IPS DF 6.9 (cell line): ENCODE measurements around the gene TUBA1C.
"Not testable (repeated sequence)": the region's sequence is repeated elsewhere in the genome, so short reads cannot be mapped to it uniquely, and the experiment has no call there.

ENCODE experiments used
- DNase-seq: peaks from one replicate; pipeline ENCODE4 v3.0.0-alpha.2; 2013; ENCODE audit warnings: low read depth, low spot score
- H3K27ac ChIP-seq: one replicate; pipeline ENCODE4 v1.5.1; 2013; ENCODE audit warnings: low read length, control low read depth
- H3K27me3 ChIP-seq: 2 replicates; pipeline ENCODE4 v1.6.1; 2013; ENCODE audit warnings: mild to moderate bottlenecking, low read length; ENCODE audit not compliant: control insufficient read depth, insufficient read depth
- H3K36me3 ChIP-seq: 2 replicates; pipeline ENCODE4 v1.6.1; 2013; ENCODE audit warnings: low read length; ENCODE audit not compliant: control insufficient read depth, insufficient read depth
- H3K4me1 ChIP-seq: 2 replicates; pipeline ENCODE4 v1.6.1; 2013; ENCODE audit warnings: low read length; ENCODE audit not compliant: control insufficient read depth, insufficient read depth
- H3K4me3 ChIP-seq: 2 replicates; pipeline ENCODE4 v1.5.1; 2013; ENCODE audit warnings: mild to moderate bottlenecking, low read length
- H3K9me3 ChIP-seq: 2 replicates; pipeline ENCODE4 v1.6.1; 2013; ENCODE audit warnings: low read length, inconsistent platforms; ENCODE audit not compliant: control insufficient read depth, insufficient read depth
- WGBS: extraction: QIAGEN DNeasy Blood & Tissue Kit; methylation state at CpG from one replicate; pipeline ENCODE4 v1.1.7; 2013; ENCODE audit warnings: mixed read lengths, missing lambda C conversion rate; ENCODE audit not compliant: insufficient read length, insufficient coverage; 5-methylcytosine and 5-hydroxymethylcytosine counted together

The TUBA1C gene

GRCh38 chr12:49296034-49296835 lies 31.4 kb downstream of the TUBA1C start:
- Histone ChIP-seq H3K9me3 (no peaks in the 10 kb centered on the region), H3K4me1 (peaks cover 18% of the 10 kb centered on the region), H3K36me3 (no peaks in the 10 kb centered on the region; the same call in 1 of the 2 replicates), H3K27ac (no peak overlapping the region), H3K27me3 (peaks cover 59% of the 10 kb centered on the region), H3K4me3 (peak overlapping the region; percentile 41; the same call in 1 of the 2 replicates)
- no CpG with 5 or more reads among the region's 54 CpGs for WGBS
- no peak for DNase-seq

- WGBS = no CpG with 5 or more reads among the region's 77 CpGs
- H3K27me3 ChIP-seq = peaks cover 57% of the 10 kb centered on the region
- peak overlapping the region; percentile 41; the same call in 1 of the 2 replicates for H3K4me3 ChIP-seq
- no peak for DNase-seq
- no peaks in the 10 kb centered on the region for H3K9me3 ChIP-seq
- peaks cover 18% of the 10 kb centered on the region for H3K4me1 ChIP-seq
- no peaks in the 10 kb centered on the region; the same call in 1 of the 2 replicates for H3K36me3 ChIP-seq
- H3K27ac ChIP-seq = no peak overlapping the region
Observed at GRCh38 chr12:49296836-49297694, 32.2 kb downstream of the TUBA1C start.

GRCh38 chr12:49297695-49298060 lies 32.8 kb downstream of the TUBA1C start:
- H3K27me3 ChIP-seq = peaks cover 56% of the 10 kb centered on the region
- no CpG with 5 or more reads among the region's 8 CpGs for WGBS

GRCh38 chr12:49298160-49298559 lies 33.3 kb downstream of the TUBA1C start:
- H3K4me3 ChIP-seq = no peak overlapping the region
- H3K36me3 ChIP-seq = no peaks in the 10 kb centered on the region; the same call in 1 of the 2 replicates
- H3K4me1 ChIP-seq = peaks cover 17% of the 10 kb centered on the region
- no peaks in the 10 kb centered on the region for H3K9me3 ChIP-seq
- whole genome bisulfite sequencing = no CpG with 5 or more reads among the region's 6 CpGs
- H3K27me3 ChIP-seq = peaks cover 52% of the 10 kb centered on the region
- no peak overlapping the region for H3K27ac ChIP-seq
- no peak for DNase-seq

More at GRCh38 chr12:49297695-49298060, 32.8 kb downstream of the TUBA1C start:
- H3K27ac ChIP-seq = no peak overlapping the region
- H3K4me3 ChIP-seq = peak overlapping the region; percentile 13; the same call in 1 of the 2 replicates
- no peak for DNase-seq
- H3K9me3 ChIP-seq = no peaks in the 10 kb centered on the region
- peaks cover 18% of the 10 kb centered on the region for H3K4me1 ChIP-seq
- no peaks in the 10 kb centered on the region; the same call in 1 of the 2 replicates for H3K36me3 ChIP-seq

- no peak for DNase-seq
- WGBS = no CpG with 5 or more reads among the region's 4 CpGs
- no peaks in the 10 kb centered on the region for H3K9me3 ChIP-seq
Observed at GRCh38 chr12:49301760-49302159, 36.9 kb downstream of the TUBA1C start.

GRCh38 chr12:49304161-49304560 lies 39.3 kb downstream of the TUBA1C start:
- Histone ChIP-seq H3K27me3 (no peaks in the 10 kb centered on the region), H3K36me3 (no peaks in the 10 kb centered on the region), H3K9me3 (no peaks in the 10 kb centered on the region), H3K4me3 (no peak overlapping the region), H3K27ac (no peak overlapping the region), H3K4me1 (no peaks in the 10 kb centered on the region)
- WGBS = no CpG with 5 or more reads among the region's 2 CpGs
- no peak for DNase-seq

More at GRCh38 chr12:49301760-49302159, 36.9 kb downstream of the TUBA1C start:
- Histone ChIP-seq H3K27ac (no peak overlapping the region), H3K4me3 (no peak overlapping the region), H3K4me1 (peaks cover 6% of the 10 kb centered on the region), H3K36me3 (no peaks in the 10 kb centered on the region; the same call in 1 of the 2 replicates), H3K27me3 (peaks cover 17% of the 10 kb centered on the region)

GRCh38 chr12:49305762-49306510 lies 41.1 kb downstream of the TUBA1C start:
- Histone ChIP-seq H3K4me1 (no peaks in the 10 kb centered on the region), H3K27me3 (no peaks in the 10 kb centered on the region), H3K9me3 (no peaks in the 10 kb centered on the region), H3K27ac (no peak overlapping the region), H3K36me3 (no peaks in the 10 kb centered on the region), H3K4me3 (no peak overlapping the region)
- no CpG with 5 or more reads among the region's 6 CpGs for WGBS
- no peak for DNase-seq

GRCh38 chr12:49309386-49309785 lies 44.5 kb downstream of the TUBA1C start:
- no peak for DNase-seq
- no peak overlapping the region for H3K4me3 ChIP-seq
- no peaks in the 10 kb centered on the region for H3K27me3 ChIP-seq
- no CpG with 5 or more reads among the region's 7 CpGs for WGBS
- no peak overlapping the region for H3K27ac ChIP-seq
- no peaks in the 10 kb centered on the region for H3K9me3 ChIP-seq
- no peaks in the 10 kb centered on the region for H3K4me1 ChIP-seq
- H3K36me3 ChIP-seq = no peaks in the 10 kb centered on the region

- not testable (repeated sequence) for H3K4me3 ChIP-seq, H3K36me3 ChIP-seq, H3K4me1 ChIP-seq, H3K27ac ChIP-seq, H3K27me3 ChIP-seq, DNase-seq, H3K9me3 ChIP-seq
- no CpG with 5 or more reads among the region's 3 CpGs for WGBS
Observed at GRCh38 chr12:49310451-49311000, 45.6 kb downstream of the TUBA1C start.

GRCh38 chr12:49314811-49315210 lies 49.9 kb downstream of the TUBA1C start:
- Histone ChIP-seq H3K27me3 (no peaks in the 10 kb centered on the region), H3K36me3 (no peaks in the 10 kb centered on the region), H3K27ac (no peak overlapping the region), H3K4me3 (no peak overlapping the region), H3K4me1 (no peaks in the 10 kb centered on the region), H3K9me3 (no peaks in the 10 kb centered on the region)
- no peak for DNase-seq
- no CpG with 5 or more reads among the region's 1 CpG for WGBS
